ENCODE results near the gene VPS41.

The VPS41 gene

GRCh38 chr7:38929460-38930171 lies 20.6 kb upstream of the VPS41 start:
- H3K27ac ChIP-seq: no peak overlapping the region
- TF ChIP-seq, protein P1, sequence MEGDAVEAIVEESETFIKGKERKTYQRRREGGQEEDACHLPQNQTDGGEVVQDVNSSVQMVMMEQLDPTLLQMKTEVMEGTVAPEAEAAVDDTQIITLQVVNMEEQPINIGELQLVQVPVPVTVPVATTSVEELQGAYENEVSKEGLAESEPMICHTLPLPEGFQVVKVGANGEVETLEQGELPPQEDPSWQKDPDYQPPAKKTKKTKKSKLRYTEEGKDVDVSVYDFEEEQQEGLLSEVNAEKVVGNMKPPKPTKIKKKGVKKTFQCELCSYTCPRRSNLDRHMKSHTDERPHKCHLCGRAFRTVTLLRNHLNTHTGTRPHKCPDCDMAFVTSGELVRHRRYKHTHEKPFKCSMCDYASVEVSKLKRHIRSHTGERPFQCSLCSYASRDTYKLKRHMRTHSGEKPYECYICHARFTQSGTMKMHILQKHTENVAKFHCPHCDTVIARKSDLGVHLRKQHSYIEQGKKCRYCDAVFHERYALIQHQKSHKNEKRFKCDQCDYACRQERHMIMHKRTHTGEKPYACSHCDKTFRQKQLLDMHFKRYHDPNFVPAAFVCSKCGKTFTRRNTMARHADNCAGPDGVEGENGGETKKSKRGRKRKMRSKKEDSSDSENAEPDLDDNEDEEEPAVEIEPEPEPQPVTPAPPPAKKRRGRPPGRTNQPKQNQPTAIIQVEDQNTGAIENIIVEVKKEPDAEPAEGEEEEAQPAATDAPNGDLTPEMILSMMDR (conservative IDR thresholded peaks at IDR 0.05): no peak

DNA sequence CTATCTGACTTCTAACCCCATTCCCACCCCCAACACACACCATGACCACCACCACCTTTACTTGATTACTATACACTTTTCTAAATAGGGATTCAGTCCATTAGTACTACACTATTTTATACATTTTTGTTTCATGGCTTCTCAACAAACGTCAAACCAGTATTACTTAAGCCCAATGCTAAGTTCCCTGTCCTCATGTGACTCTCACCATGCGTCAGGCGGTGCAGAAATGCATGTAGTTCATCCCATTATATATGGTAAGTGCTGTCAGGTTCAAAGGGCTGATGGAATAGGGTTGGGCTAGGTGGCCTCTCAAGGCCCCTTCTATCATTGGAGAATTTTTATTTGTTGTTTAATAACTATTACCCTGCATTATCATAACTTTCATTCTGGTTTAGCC lies 19.5 kb upstream of the VPS41 start:
- TF ChIP-seq, protein P1 (conservative IDR thresholded peaks at IDR 0.05): no peak
- H3K27ac ChIP-seq: no peak overlapping the region

- TF ChIP-seq, protein P1 (conservative IDR thresholded peaks at IDR 0.05): no peak
- H3K27ac ChIP-seq: no peak overlapping the region
Measured at GRCh38 chr7:38927751-38928150, 18.8 kb upstream of the VPS41 start.

DNA sequence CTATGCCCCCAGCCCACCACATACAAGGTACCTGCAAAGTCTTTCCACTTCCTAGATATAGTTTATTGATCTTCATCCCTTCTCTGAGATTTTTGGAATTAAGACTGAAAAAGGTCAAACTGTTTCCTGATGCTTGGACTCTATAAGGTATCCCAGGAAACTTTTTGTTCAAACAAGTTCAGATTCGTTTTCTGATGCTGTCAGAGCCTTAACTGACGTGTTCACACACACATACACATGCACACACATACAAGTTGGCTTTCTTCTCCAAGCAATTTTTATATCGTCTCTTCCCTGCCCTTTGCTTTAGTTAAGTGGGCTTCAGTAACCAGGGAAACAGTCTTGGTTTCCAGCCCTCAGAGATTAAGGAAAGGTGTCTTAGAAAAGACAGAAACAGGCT lies 11.7 kb upstream of the VPS41 start:
- TF ChIP-seq, protein P1 (conservative IDR thresholded peaks at IDR 0.05): no peak

DNA sequence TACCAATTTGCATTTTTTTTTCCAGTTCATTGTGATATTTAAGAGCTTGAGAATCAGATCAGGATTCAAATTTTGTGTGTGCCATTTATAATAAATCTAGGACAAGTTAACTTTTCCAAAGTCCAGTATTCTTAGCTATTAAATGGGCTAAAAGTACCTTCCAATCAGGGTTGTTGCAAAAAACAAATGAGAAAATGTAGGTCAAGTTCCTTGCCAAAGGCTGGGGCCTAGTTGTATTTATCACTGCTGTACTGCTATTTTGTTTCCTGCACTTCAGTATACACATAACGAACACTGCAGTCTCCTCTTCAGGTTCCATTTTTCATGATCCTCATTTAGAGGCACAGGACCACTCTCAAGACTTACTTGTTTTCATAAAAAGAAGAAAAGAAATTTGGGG lies 7.4 kb upstream of the VPS41 start:
- TF ChIP-seq, protein P1 (conservative IDR thresholded peaks at IDR 0.05): no peak
- no peak overlapping the region for H3K27ac ChIP-seq

More for the DNA sequence above, 11.7 kb upstream of the VPS41 start:
- no peak overlapping the region for H3K27ac ChIP-seq

DNA sequence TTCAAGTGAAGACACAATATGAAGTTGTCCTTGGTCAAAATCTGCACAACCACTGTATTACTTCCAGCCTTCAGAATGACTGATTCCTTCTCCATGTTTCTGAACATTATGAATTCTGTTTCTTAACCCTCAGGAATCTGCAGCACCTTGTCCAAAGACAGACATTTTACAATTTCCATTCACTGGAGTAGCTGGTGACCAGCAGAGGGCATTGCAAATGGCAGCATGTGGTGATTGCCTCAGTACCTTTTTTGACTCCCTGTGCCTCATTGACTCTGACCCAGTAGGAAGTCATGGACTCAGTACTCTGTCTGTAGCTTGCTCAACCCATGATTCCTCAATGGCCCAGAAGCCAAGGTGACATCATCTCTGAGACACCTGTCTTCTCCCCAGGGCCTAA lies 879 bp upstream of the VPS41 start:
- no peak overlapping the region for H3K27ac ChIP-seq
- TF ChIP-seq, protein P1 (conservative IDR thresholded peaks at IDR 0.05): 0 out of 2 replicates have a peak, but pooled peaks have one; percentile 8

DNA sequence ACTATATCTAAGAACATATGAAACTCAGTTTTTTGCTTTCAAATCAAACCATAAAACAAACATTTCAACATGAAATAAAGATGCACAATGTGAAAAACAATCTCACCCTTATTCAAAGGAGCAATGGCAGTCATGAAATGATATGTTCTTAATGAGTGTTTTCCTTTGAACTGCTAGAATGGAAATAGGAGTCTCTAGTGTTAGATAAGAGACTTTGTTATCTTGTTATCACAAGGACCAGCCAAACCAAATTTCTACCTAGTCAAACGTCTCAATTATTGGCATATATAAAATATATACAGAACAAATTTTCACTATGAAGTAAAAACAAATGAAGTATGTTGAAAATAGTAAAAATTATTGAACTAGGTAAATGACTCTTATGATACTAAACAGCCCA lies 1.2 kb downstream of the VPS41 start:
- H3K27ac ChIP-seq: no peak overlapping the region
- TF ChIP-seq, protein P1 (conservative IDR thresholded peaks at IDR 0.05): no peak
